Smooth muscle cell (in vitro differentiated cells): Measurements from ENCODE around the gene CXCL1. TPM values are rescaled to one million over a fixed set of nuclear protein-coding genes. Genes with fewer than 3 reads are reported as not detected.

Experiments
- DNase-seq: peaks from one replicate; lab custom pipeline; 2025; ENCODE audit not compliant: unreplicated experiment; lab: John Stamatoyannopoulos, UW
- H2AFZ ChIP-seq: fragments of 200-600 bp; sonication (generic); 2 replicates; pipeline ENCODE4 v1.6.0; 2016; ENCODE audit warnings: antibody characterized with exemption, low read depth, mild to moderate bottlenecking
- H3F3A ChIP-seq: fragments of 200-600 bp; sonication (generic); 2 replicates; pipeline ENCODE4 v1.6.0; 2017; ENCODE audit warnings: antibody characterized with exemption, low read depth
- H3K27ac ChIP-seq: fragments of 200-600 bp; sonication (generic); 2 replicates; pipeline ENCODE4 v1.5.1; 2016; ENCODE audit warnings: low read depth, mild to moderate bottlenecking
- H3K27me3 ChIP-seq: fragments of 200-600 bp; sonication (generic); 2 replicates; pipeline ENCODE4 v1.6.1; 2016; ENCODE audit warnings: low read depth, mild to moderate bottlenecking
- H3K36me3 ChIP-seq: fragments of 200-600 bp; sonication (generic); 2 replicates; pipeline ENCODE4 v1.5.1; 2016; ENCODE audit warnings: low read depth
- H3K4me1 ChIP-seq: fragments of 200-600 bp; sonication (generic); 2 replicates; pipeline ENCODE4 v1.5.1; 2016; ENCODE audit warnings: low read depth
- H3K4me2 ChIP-seq: fragments of 200-600 bp; sonication (generic); 2 replicates; pipeline ENCODE4 v1.6.0; 2016; ENCODE audit warnings: mild to moderate bottlenecking
- H3K4me3 ChIP-seq: fragments of 200-600 bp; sonication (generic); 2 replicates; pipeline ENCODE4 v1.5.1; 2016; ENCODE audit warnings: mild to moderate bottlenecking
- H3K79me2 ChIP-seq: fragments of 200-600 bp; sonication (generic); 2 replicates; pipeline ENCODE4 v1.6.0; 2016; ENCODE audit warnings: low read depth, mild to moderate bottlenecking
- H3K9ac ChIP-seq: fragments of 200-600 bp; sonication (generic); 2 replicates; pipeline ENCODE4 v1.6.0; 2016; ENCODE audit warnings: low read depth
- H3K9me3 ChIP-seq: fragments of 200-600 bp; sonication (generic); replicated peaks from 2 replicates; pipeline ENCODE4 v1.5.1; 2016; ENCODE audit warnings: low read depth
- H4K20me1 ChIP-seq: fragments of 200-600 bp; sonication (generic); 2 replicates; pipeline ENCODE4 v1.6.0; 2016; ENCODE audit warnings: low read depth
- CTCF ChIP-seq: fragments of 200-600 bp; sonication (generic); IDR thresholded peaks from 2 replicates; pipeline ENCODE4 v1.5.1; 2017; ENCODE audit warnings: borderline replicate concordance, mild to moderate bottlenecking, antibody characterized with exemption; ENCODE audit not compliant: insufficient read depth, poor library complexity, severe bottlenecking
- WGBS: methylation state at CpG from one replicate; pipeline ENCODE4 v1.1.7; 2016; ENCODE audit warnings: low lambda C conversion rate; 5-methylcytosine and 5-hydroxymethylcytosine counted together
- polyA plus RNA-seq: library from polyadenylated mRNA; unstranded; fragments of >200 nt; fragmentation: Nextera tagmentation; extraction: Ambion mirVana; gene quantifications from 2 replicates; pipeline ENCODE4 v1.2.1, GENCODE V29; 2016
- total RNA-seq: library from RNA; depleted of rRNA; stranded (reverse); fragments of >200 nt; gene quantifications from 2 replicates; pipeline ENCODE4 v1.2.3, GENCODE V29; 2014

CXCL1 gene
- total and polyA plus RNA-seq, 2 experiments from 2014 or later: 20.9 to 23.2 TPM

- no peaks in the 10 kb centered on the region for H3K36me3 ChIP-seq
- 30% methylated on average over 16 of the region's 16 CpGs for WGBS
- H3K4me2 ChIP-seq: peak overlapping the region; percentile 94
- peak overlapping the region; percentile 79 for H3K4me3 ChIP-seq
- no peaks in the 10 kb centered on the region for H3K9me3 ChIP-seq
- peaks cover 38% of the 10 kb centered on the region for H3K27me3 ChIP-seq
- TF ChIP-seq CTCF: no peak
- peak overlapping the region; percentile 47 for H3K9ac ChIP-seq
- H3K79me2 ChIP-seq: no peaks in the 10 kb centered on the region
- DNase-seq: no peak
- H3F3A ChIP-seq: no peaks in the 10 kb centered on the region
- peak overlapping the region; percentile 95 for H2AFZ ChIP-seq
- peaks cover 8% of the 10 kb centered on the region for H3K4me1 ChIP-seq
- H4K20me1 ChIP-seq: no peaks in the 10 kb centered on the region
- H3K27ac ChIP-seq: no peak overlapping the region
These were observed 725 bp upstream of the CXCL1 start for GRCh38 chr4:73868206-73869129.

- no peak overlapping the region for H3K27ac ChIP-seq
- H3K4me2 ChIP-seq: peak overlapping the region; percentile 94
- H3K27me3 ChIP-seq: peaks cover 38% of the 10 kb centered on the region
- peaks cover 8% of the 10 kb centered on the region for H3K4me1 ChIP-seq
- H3K9ac ChIP-seq: no peak overlapping the region
- DNase-seq: no peak
- H3K79me2 ChIP-seq: no peaks in the 10 kb centered on the region
- no peaks in the 10 kb centered on the region for H4K20me1 ChIP-seq
- no peak for TF ChIP-seq CTCF
- H3K9me3 ChIP-seq: no peaks in the 10 kb centered on the region
- no peaks in the 10 kb centered on the region for H3K36me3 ChIP-seq
- no peaks in the 10 kb centered on the region for H3F3A ChIP-seq
- H2AFZ ChIP-seq: no peak overlapping the region
- WGBS: 87% methylated on average over 3 of the region's 3 CpGs
- peak overlapping the region; percentile 79 for H3K4me3 ChIP-seq
These were observed 1.1 kb downstream of the CXCL1 start for GRCh38 chr4:73870260-73870659.

- Histone ChIP-seq H3K36me3 (no peaks in the 10 kb centered on the region), H3K79me2 (no peaks in the 10 kb centered on the region), H3K4me3 (peak overlapping the region; percentile 79), H3K9me3 (no peaks in the 10 kb centered on the region), H3K4me1 (peaks cover 8% of the 10 kb centered on the region), H3F3A (no peaks in the 10 kb centered on the region), H4K20me1 (no peaks in the 10 kb centered on the region), H3K4me2 (peak overlapping the region; percentile 94), H3K27me3 (peaks cover 38% of the 10 kb centered on the region), H3K9ac (no peak overlapping the region), H2AFZ (no peak overlapping the region), H3K27ac (no peak overlapping the region)
- no peak for DNase-seq
- 97% methylated on average over 1 of the region's 1 CpG for WGBS
- no peak for TF ChIP-seq CTCF
These were observed 1.6 kb downstream of the CXCL1 start for GRCh38 chr4:73870768-73871167.
